ENCODE results near the gene CKM.
"Not testable (repeated sequence)": the region's sequence is repeated elsewhere in the genome, so short reads cannot be mapped to it uniquely, and the experiment has no call there.

CKM gene

GRCh38 chr19:45348367-45349125, 25.9 kb upstream of the CKM start:
- no peak for DNase-seq

GRCh38 chr19:45347570-45348366, 25.1 kb upstream of the CKM start:
- DNase-seq: no peak

- no peak for DNase-seq
Measured at GRCh38 chr19:45346449-45346848, 23.8 kb upstream of the CKM start.

- DNase-seq: no peak
Measured at GRCh38 chr19:45345506-45345860, 22.8 kb upstream of the CKM start.

GRCh38 chr19:45344621-45345505, 22.2 kb upstream of the CKM start:
- no peak for DNase-seq

- no peak for DNase-seq
Measured at GRCh38 chr19:45342911-45343310, 20.2 kb upstream of the CKM start.

GRCh38 chr19:45340899-45341453, 18.3 kb upstream of the CKM start:
- DNase-seq: no peak

- DNase-seq: no peak
Measured at GRCh38 chr19:45340232-45340898, 17.7 kb upstream of the CKM start, which contains the start of gene KLC3. Gene KLC3, plus strand, starts transcription at chr19:45340750. Its CDS starts 4,792 bp downstream, at chr19:45345542.

- DNase-seq: no peak
Measured at GRCh38 chr19:45339629-45340028, 17.0 kb upstream of the CKM start.

GRCh38 chr19:45336696-45337251, 14.1 kb upstream of the CKM start:
- no peak for DNase-seq

GRCh38 chr19:45334881-45335280, 12.2 kb upstream of the CKM start:
- DNase-seq: not testable (repeated sequence)

- DNase-seq: no peak
Measured at GRCh38 chr19:45333609-45334303, 11.1 kb upstream of the CKM start.

GRCh38 chr19:45331411-45331810, 8.7 kb upstream of the CKM start:
- DNase-seq: no peak

GRCh38 chr19:45327404-45328143, 4.9 kb upstream of the CKM start:
- DNase-seq: no peak

GRCh38 chr19:45324349-45324907, 1.8 kb upstream of the CKM start:
- DNase-seq: no peak

- no peak for DNase-seq
Measured at GRCh38 chr19:45323671-45324081, 1.0 kb upstream of the CKM start.

- no peak for DNase-seq
Measured at GRCh38 chr19:45322311-45322710, 364 bp downstream of the CKM start.

- no peak for DNase-seq
Measured at GRCh38 chr19:45321848-45322247, 827 bp downstream of the CKM start.

- no peak for DNase-seq
Measured at GRCh38 chr19:45320997-45321775, 1.5 kb downstream of the CKM start.

All from fibroblast of upper back skin (primary cell).